H1 (cell line): ENCODE measurements around the gene MUC2. TPM values are rescaled to one million over a fixed set of nuclear protein-coding genes. Genes with fewer than 3 reads are reported as not detected.

Experiments
- CTCF ChIA-PET: fragments of 300-600 bp; sonication (Branson Sonifier 250); formaldehyde crosslinking; loops from one replicate; lab custom pipeline; 2021; ENCODE audit not compliant: partially characterized antibody; lab: Charles Lee
- POLR2A ChIA-PET: fragments of 300-600 bp; sonication (Branson Sonifier 250); formaldehyde crosslinking; loops from one replicate; lab custom pipeline; 2021; ENCODE audit warnings: inconsistent platforms; ENCODE audit not compliant: partially characterized antibody; lab: Charles Lee
- DNase-seq, 2 experiments: peaks; one replicate each; pipeline versions ENCODE4 v3.0.0 to v3.0.0-alpha.2; 2010 to 2022; ENCODE audit warnings: low spot score in 2 of 2, low read depth in 1 of 2, mixed read lengths in 1 of 2
- FAIRE-seq: peaks from 2 replicates; lab custom pipeline; 2011; peaks lifted over from hg19 to GRCh38; lab: Jason Lieb, UNC
- H2AFZ ChIP-seq: 2 replicates; pipeline ENCODE4 v1.8.1; 2012; ENCODE audit warnings: low read length, inconsistent platforms
- H2AK5ac ChIP-seq: 2 replicates; pipeline ENCODE4 v1.6.1; 2013; ENCODE audit warnings: low read depth, low read length
- H2BK120ac ChIP-seq: replicated peaks from 2 replicates; pipeline ENCODE3; 2013; ENCODE audit warnings: low read depth, low read length, inconsistent platforms
- H2BK12ac ChIP-seq: 2 replicates; pipeline ENCODE4 v1.6.1; 2013; ENCODE audit warnings: low read depth, low read length
- H2BK15ac ChIP-seq: 2 replicates; pipeline ENCODE4 v1.6.1; 2013; ENCODE audit warnings: low read length
- H2BK20ac ChIP-seq: 2 replicates; pipeline ENCODE4 v1.6.1; 2013; ENCODE audit warnings: low read length
- H2BK5ac ChIP-seq: 2 replicates; pipeline ENCODE4 v1.6.1; 2013; ENCODE audit warnings: low read depth, low read length
- H3K14ac ChIP-seq: 2 replicates; pipeline ENCODE4 v1.6.1; 2013; ENCODE audit warnings: inconsistent platforms; ENCODE audit not compliant: insufficient read length
- H3K18ac ChIP-seq: 2 replicates; pipeline ENCODE4 v1.6.1; 2013; ENCODE audit warnings: low read length; ENCODE audit errors: extremely low read depth
- H3K23ac ChIP-seq: 2 replicates; pipeline ENCODE4 v1.6.1; 2013; ENCODE audit warnings: inconsistent platforms; ENCODE audit not compliant: insufficient read length
- H3K23me2 ChIP-seq: 2 replicates; pipeline ENCODE4 v1.6.1; 2013; ENCODE audit warnings: low read depth, low read length
- H3K27ac ChIP-seq: 2 replicates; pipeline ENCODE4 v1.6.1; 2011; ENCODE audit warnings: low read depth, low read length, inconsistent platforms
- H3K27me3 ChIP-seq, 4 experiments: replicated peaks in 1 of 4; 1 replicate in 1 of 4; 2 replicates in 3 of 4; pipeline versions ENCODE4 v1.6.1 to v1.8.1; 2011 to 2013; ENCODE audit warnings: low read length in 3 of 4, mild to moderate bottlenecking in 3 of 4, inconsistent platforms in 2 of 4, mixed read lengths in 2 of 4, moderate library complexity in 1 of 4; ENCODE audit not compliant: control insufficient read depth in 3 of 4, insufficient read depth in 3 of 4; ENCODE audit errors: extremely low read depth in 1 of 4
- H3K36me3 ChIP-seq, 4 experiments: 2 replicates each; pipeline versions ENCODE4 v1.6.1 to v1.8.1; 2011 to 2013; ENCODE audit warnings: mild to moderate bottlenecking in 4 of 4, low read length in 3 of 4, moderate library complexity in 2 of 4, control low read depth in 1 of 4, inconsistent platforms in 1 of 4; ENCODE audit not compliant: insufficient read depth in 4 of 4, control insufficient read depth in 2 of 4
- H3K4ac ChIP-seq: replicated peaks from 2 replicates; pipeline ENCODE3; 2013; ENCODE audit warnings: low read length, low read depth, mixed read lengths, inconsistent platforms; ENCODE audit not compliant: insufficient read length
- H3K4me1 ChIP-seq, 4 experiments: replicated peaks in 1 of 4; 1 replicate in 1 of 4; 2 replicates in 3 of 4; pipeline versions ENCODE4 v1.6.1 to v1.8.1; 2011 to 2013; ENCODE audit warnings: low read length in 3 of 4, inconsistent platforms in 2 of 4, mixed read lengths in 1 of 4; ENCODE audit not compliant: insufficient read depth in 4 of 4, control insufficient read depth in 3 of 4
- H3K4me2 ChIP-seq, 2 experiments: 2 replicates each; pipeline versions ENCODE4 v1.6.1 to v1.8.1; 2011 to 2013; ENCODE audit warnings: low read depth in 2 of 2, low read length in 2 of 2, control low read depth in 1 of 2, inconsistent platforms in 1 of 2, mild to moderate bottlenecking in 1 of 2; ENCODE audit not compliant: insufficient read depth in 1 of 2
- H3K4me3 ChIP-seq, 4 experiments: fragments of 200-600, 300-600 bp in 1 of 4; sonication (generic), shearing (Covaris generic), sonication (Bioruptor Twin) in 1 of 4; 2 replicates each; pipeline versions ENCODE4 v1.5.1 to v1.8.1; 2011 to 2016; ENCODE audit warnings: low read length in 4 of 4, low read depth in 3 of 4, control low read depth in 2 of 4, inconsistent platforms in 2 of 4, mild to moderate bottlenecking in 2 of 4, mixed read lengths in 1 of 4, moderate library complexity in 1 of 4; ENCODE audit not compliant: insufficient read depth in 2 of 4; ENCODE audit errors: extremely low read depth in 1 of 4
- H3K56ac ChIP-seq: replicated peaks from 2 replicates; pipeline ENCODE3; 2013; ENCODE audit warnings: low read depth, mild to moderate bottlenecking, mixed read lengths, low read length, inconsistent platforms; ENCODE audit not compliant: insufficient read length
- H3K79me1 ChIP-seq: 2 replicates; pipeline ENCODE4 v1.6.1; 2013; ENCODE audit warnings: low read depth, low read length, control low read depth
- H3K79me2 ChIP-seq, 2 experiments: 2 replicates each; pipeline versions ENCODE4 v1.6.1 to v1.8.1; 2012 to 2013; ENCODE audit warnings: low read length in 2 of 2, mild to moderate bottlenecking in 2 of 2, inconsistent platforms in 1 of 2; ENCODE audit not compliant: insufficient read depth in 2 of 2, control insufficient read depth in 1 of 2
- H3K9ac ChIP-seq, 4 experiments: replicated peaks in 1 of 4; 1 replicate in 1 of 4; 2 replicates in 3 of 4; pipeline versions ENCODE4 v1.6.1 to v1.8.1; 2011 to 2013; ENCODE audit warnings: low read depth in 3 of 4, low read length in 3 of 4, control low read depth in 2 of 4, mild to moderate bottlenecking in 2 of 4, moderate library complexity in 2 of 4, inconsistent platforms in 1 of 4; ENCODE audit errors: extremely low read depth in 1 of 4
- H3K9me3 ChIP-seq, 2 experiments: 2 replicates each; pipeline versions ENCODE4 v1.6.1 to v1.8.1; 2012 to 2013; ENCODE audit warnings: mild to moderate bottlenecking in 2 of 2, moderate library complexity in 2 of 2, control low read depth in 1 of 2, inconsistent platforms in 1 of 2, low read depth in 1 of 2, low read length in 1 of 2, mixed read lengths in 1 of 2; ENCODE audit not compliant: insufficient read depth in 2 of 2
- H4K20me1 ChIP-seq, 2 experiments: replicated peaks in 1 of 2; 2 replicates each; pipeline versions ENCODE3 to v1.8.1; 2011 to 2013; ENCODE audit warnings: inconsistent platforms in 2 of 2, low read length in 2 of 2, mild to moderate bottlenecking in 1 of 2; ENCODE audit not compliant: insufficient read depth in 2 of 2, control insufficient read depth in 1 of 2
- H4K5ac ChIP-seq: 2 replicates; pipeline ENCODE4 v1.6.1; 2013; ENCODE audit warnings: low read length, low read depth, mixed read lengths, inconsistent platforms; ENCODE audit not compliant: insufficient read length
- H4K8ac ChIP-seq: 2 replicates; pipeline ENCODE4 v1.8.0; 2013; ENCODE audit warnings: mild to moderate bottlenecking, moderate library complexity, low read length, inconsistent platforms; ENCODE audit not compliant: insufficient read depth; ENCODE audit errors: extremely low read depth
- H4K91ac ChIP-seq: replicated peaks from 2 replicates; pipeline ENCODE3; 2013; ENCODE audit warnings: low read length, mixed read lengths, inconsistent platforms; ENCODE audit not compliant: insufficient read length
- ATF3 ChIP-seq: IDR thresholded peaks from 2 replicates; pipeline ENCODE4 v1.6.1; 2011; ENCODE audit warnings: low read depth, mild to moderate bottlenecking, low read length; ENCODE audit not compliant: insufficient read depth
- BACH1 ChIP-seq: IDR thresholded peaks from 2 replicates; pipeline ENCODE4 v1.6.1; 2012; ENCODE audit warnings: low read length, improper control_type of control experiment
- CEBPB ChIP-seq: IDR thresholded peaks from 2 replicates; pipeline ENCODE4 v1.6.1; 2012; ENCODE audit warnings: low read depth, low read length
- EZH2 ChIP-seq: fragments of 200-600 bp; sonication (generic); IDR thresholded peaks from 2 replicates; pipeline ENCODE4 v1.7.1; 2012; ENCODE audit warnings: low read depth, mild to moderate bottlenecking, moderate library complexity, low read length, inconsistent platforms; ENCODE audit not compliant: severe bottlenecking
- GABPA ChIP-seq: IDR thresholded peaks from 2 replicates; pipeline ENCODE4 v1.6.1; 2011; ENCODE audit warnings: mild to moderate bottlenecking, low read length, moderate library complexity, borderline replicate concordance; ENCODE audit not compliant: insufficient read depth
- HDAC2 ChIP-seq, 2 experiments: fragments of 300-600 bp in 1 of 2; sonication (generic) in 1 of 2; IDR thresholded peaks; 2 replicates each; pipeline ENCODE4 v1.6.1; 2011 to 2012; ENCODE audit warnings: low read depth in 2 of 2, low read length in 2 of 2, mild to moderate bottlenecking in 2 of 2, moderate library complexity in 2 of 2, borderline replicate concordance in 1 of 2, inconsistent platforms in 1 of 2
- HDAC6 ChIP-seq: IDR thresholded peaks from one replicate; pipeline ENCODE4 v1.7.1; 2012; ENCODE audit warnings: low read depth, mild to moderate bottlenecking, inconsistent platforms, low read length, moderate library complexity
- WGBS, 2 experiments: shearing (Covaris generic) in 1 of 2; methylation state at CpG; one replicate each; pipeline versions ENCODE4 v1.1.6 to v1.1.7; 2013 to 2015; ENCODE audit warnings: low lambda C conversion rate in 2 of 2, mixed read lengths in 2 of 2, inconsistent platforms in 1 of 2, low coverage in 1 of 2, missing lambda C conversion rate in 1 of 2; ENCODE audit not compliant: insufficient replicate concordance in 2 of 2, insufficient coverage in 1 of 2, insufficient read length in 1 of 2; ENCODE audit errors: extremely low coverage in 1 of 2, missing lambda C conversion rate in 1 of 2; 5-methylcytosine and 5-hydroxymethylcytosine counted together
- polyA plus RNA-seq, 7 experiments: library from polyadenylated mRNA; depleted of rRNA in 3 of 7; stranded (reverse) in 5 of 7; unstranded in 2 of 7; fragments of >200 nt in 5 of 7; fragments of 200-250 nt in 2 of 7; gene quantifications; 1 replicate in 5 of 7; 2 replicates in 1 of 7; 4 replicates in 1 of 7; pipeline versions ENCODE4 v1.2.1 to v1.2.3, GENCODE V29; 2011 to 2013; ENCODE audit warnings: missing spikeins in 2 of 7, mixed read lengths in 2 of 7
- total RNA-seq: library from RNA; stranded (reverse); fragmentation: NEBNext Ultra II Directional; extraction: Animal tissue kit (Norgen Biotek cat#: 25700); gene quantifications from 2 replicates; pipeline ENCODE4 v1.2.1, GENCODE V29; 2021
- TF ChIP-seq, protein P1 (sequence below): IDR thresholded peaks from 2 replicates; pipeline ENCODE4 v1.6.1; 2012; ENCODE audit warnings: inconsistent platforms

MUC2 gene
- total and polyA plus RNA-seq, 2 of the 8 experiments (the other 6 are each of a cell fraction or from before 2014, with no cell fraction given): not detected

GRCh38 chr11:1116104-1116503 is 41.4 kb downstream of the MUC2 start:
- Histone ChIP-seq H3K36me3 (no peaks in the 10 kb centered on the region), H3K9me3 (peaks cover 4 to 36% of the 10 kb centered on the region in 2 experiments; a peak in 3 of 4 replicates), H3K79me1 (no peaks in the 10 kb centered on the region), H2BK5ac (no peak overlapping the region), H4K91ac (no peak overlapping the region), H3K79me2 (no peaks in the 10 kb centered on the region), H4K5ac (no peak overlapping the region), H3K23ac (no peak overlapping the region), H3K4me1 (no peaks in the 10 kb centered on the region; a peak in 1 of 7 replicates), H3K27ac (no peak overlapping the region), H3K4me2 (no peak overlapping the region)
- no peak for DNase-seq
- 89% methylated on average over 12 of the region's 12 CpGs; no CpG with 5 or more reads in 1 of the 2 experiments for WGBS, 2 experiments
- POLR2A ChIA-PET: no interaction called here
- no peak for TF ChIP-seq HDAC6
- TF ChIP-seq ATF3: no peak
- TF ChIP-seq EZH2: no peak
- TF ChIP-seq CEBPB: no peak
- no peak for TF ChIP-seq BACH1
- TF ChIP-seq, protein P1, sequence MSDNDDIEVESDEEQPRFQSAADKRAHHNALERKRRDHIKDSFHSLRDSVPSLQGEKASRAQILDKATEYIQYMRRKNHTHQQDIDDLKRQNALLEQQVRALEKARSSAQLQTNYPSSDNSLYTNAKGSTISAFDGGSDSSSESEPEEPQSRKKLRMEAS: no peak
- TF ChIP-seq HDAC2 (IDR thresholded peaks at IDR 0.05; ENCODE audit: borderline replicate concordance in 1 of 2, low read depth in 2 of 2, low read length in 2 of 2): no peak
- TF ChIP-seq GABPA: no peak
- TF ChIP-seq, all 59 proteins: peak for 0
- Histone ChIP-seq H4K8ac (no peak overlapping the region), H3K9ac (no peak overlapping the region), H2BK12ac (no peak overlapping the region), H2AFZ (no peak overlapping the region), H2BK15ac (no peak overlapping the region), H2BK20ac (no peak overlapping the region), H3K27me3 (no peaks in the 10 kb centered on the region; a peak in 1 of 7 replicates), H3K56ac (no peak overlapping the region), H3K18ac (no peak overlapping the region), H3K23me2 (no peaks in the 10 kb centered on the region), H3K4ac (no peak overlapping the region), H3K4me3 (no peak overlapping the region), H3K14ac (no peak overlapping the region), H2BK120ac (no peak overlapping the region), H2AK5ac (no peak overlapping the region), H4K20me1 (peaks cover 0 to 1% of the 10 kb centered on the region in 2 experiments)
- no peak for FAIRE-seq
- CTCF ChIA-PET: interaction anchor here (1.1 to 1.3 kb wide), 2 partner anchors 35 to 62 kb away, joined by 3 read pairs; no protein-coding TSS in a partner anchor
